T-helper 17 cell (primary cell): Measurements from ENCODE around the gene PPP1R17. TPM values are rescaled to one million over a fixed set of nuclear protein-coding genes. Genes with fewer than 3 reads are reported as not detected.

Experiments
- total RNA-seq, 4 donors: library from RNA in 2 of 4; stranded (reverse) in 2 of 4; gene quantifications; one replicate each; pipeline ENCODE4 v1.2.3 and lab custom pipeline; 2022 to 2026

PPP1R17 gene
- total RNA-seq, 2 donors from 2014 or later = not detected

Other genes with a start within 250 kb of the PPP1R17 start
- not detected for gene ITPRID1, start 173.1 kb upstream of the PPP1R17 start, total RNA-seq